Stimulated activated naive CD8-positive, alpha-beta T cell treated with anti-CD3 and anti-CD28 coated beads, Interleukin-15, amount 100 ng/mL, for 72 hours (primary cell): ENCODE measurements around the gene TSPEAR.
"Not testable (repeated sequence)": the region's sequence is repeated elsewhere in the genome, so short reads cannot be mapped to it uniquely, and the experiment has no call there.

ENCODE experiments used
- ATAC-seq: fragments of 150-1000 bp; cut with Tn5 transposase; 2 replicates; pipeline ENCODE4 v1.10.0; 2021; ENCODE audit warnings: mild to moderate bottlenecking, moderate library complexity
- DNase-seq, 2 donors: peaks; one replicate each; pipeline ENCODE4 v3.0.0; 2021 to 2022
- H3K27ac Mint-ChIP-seq, 2 donors: one replicate each; pipeline ENCODE4 v1.8.0; 2022; ENCODE audit warnings: mild to moderate bottlenecking in 2 of 2, mixed read lengths in 2 of 2, moderate library complexity in 2 of 2
- H3K27me3 Mint-ChIP-seq: one replicate; pipeline ENCODE4 v1.8.0; 2022; ENCODE audit warnings: mixed read lengths
- H3K4me1 Mint-ChIP-seq: one replicate; pipeline ENCODE4 v1.8.0; 2022; ENCODE audit warnings: mild to moderate bottlenecking, mixed read lengths
- H3K4me3 Mint-ChIP-seq, 2 donors: one replicate each; pipeline ENCODE4 v1.8.0; 2022; ENCODE audit warnings: mild to moderate bottlenecking in 2 of 2, mixed read lengths in 2 of 2, moderate library complexity in 1 of 2
- H3K9me3 Mint-ChIP-seq, 2 donors: one replicate each; pipeline ENCODE4 v1.8.0; 2022; ENCODE audit warnings: mixed read lengths in 2 of 2

TSPEAR gene

GRCh38 chr21:44691686-44692085 is 19.7 kb downstream of the TSPEAR start:
- no peak for ATAC-seq
- Mint-ChIP-seq H3K27ac (no peak overlapping the region), H3K4me1 (peaks cover 26% of the 10 kb centered on the region), H3K4me3 (no peak overlapping the region), H3K9me3 (peaks cover 20% of the 10 kb centered on the region in 2 donors), H3K27me3 (peaks cover 15% of the 10 kb centered on the region)
- DNase-seq: no peak

DNA sequence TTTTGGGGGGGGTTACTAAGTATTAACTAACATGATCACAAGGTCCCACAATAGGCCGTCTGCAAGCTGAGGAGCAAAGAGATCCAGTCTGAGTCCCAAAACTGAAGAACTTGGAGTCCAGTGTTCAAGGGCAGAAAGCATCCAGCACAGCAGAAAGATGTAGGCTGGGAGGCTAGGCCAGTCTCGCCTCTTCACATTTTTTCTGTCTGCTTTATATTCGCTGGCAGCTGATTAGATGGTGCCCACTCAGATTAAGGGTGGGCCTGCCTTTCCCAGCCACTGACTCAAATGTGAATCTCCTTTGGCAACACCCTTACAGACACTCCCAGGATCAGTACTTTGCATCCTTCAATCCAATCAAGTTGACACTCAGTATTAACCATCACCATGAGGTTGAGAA is 21.6 kb downstream of the TSPEAR start:
- DNase-seq, H3K27me3 Mint-ChIP-seq, ATAC-seq, H3K27ac Mint-ChIP-seq, H3K4me3 Mint-ChIP-seq: not testable (repeated sequence)
- peaks cover 20% of the 10 kb centered on the region in 2 donors for H3K9me3 Mint-ChIP-seq
- peaks cover 32% of the 10 kb centered on the region for H3K4me1 Mint-ChIP-seq

DNA sequence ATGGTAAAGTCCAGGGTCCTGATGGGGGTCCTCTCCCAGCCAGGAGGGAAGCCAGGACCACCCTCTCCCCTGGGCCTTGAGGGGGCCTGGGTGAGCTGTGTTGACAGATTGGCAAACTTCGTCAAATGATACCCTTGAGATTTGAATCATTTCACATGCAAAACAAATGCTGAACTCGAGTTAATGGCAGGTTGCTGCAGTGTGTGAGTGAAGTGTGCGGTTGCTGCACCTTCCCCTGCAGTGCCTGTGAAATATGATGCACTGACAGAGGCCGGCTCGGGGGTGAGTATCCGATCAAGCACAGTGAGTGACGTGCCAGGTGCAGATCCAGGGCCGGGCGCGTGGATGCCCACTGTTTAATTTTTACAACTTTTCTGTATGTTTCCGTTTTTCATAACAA is 23.7 kb downstream of the TSPEAR start:
- no peak for ATAC-seq
- Mint-ChIP-seq H3K9me3 (peaks cover 3 to 5% of the 10 kb centered on the region in 2 donors), H3K4me3 (no peak overlapping the region), H3K27ac (peak overlapping the region in 1 of 2 donors; percentile 37), H3K4me1 (peaks cover 31% of the 10 kb centered on the region), H3K27me3 (no peaks in the 10 kb centered on the region)
- DNase-seq: no peak

DNA sequence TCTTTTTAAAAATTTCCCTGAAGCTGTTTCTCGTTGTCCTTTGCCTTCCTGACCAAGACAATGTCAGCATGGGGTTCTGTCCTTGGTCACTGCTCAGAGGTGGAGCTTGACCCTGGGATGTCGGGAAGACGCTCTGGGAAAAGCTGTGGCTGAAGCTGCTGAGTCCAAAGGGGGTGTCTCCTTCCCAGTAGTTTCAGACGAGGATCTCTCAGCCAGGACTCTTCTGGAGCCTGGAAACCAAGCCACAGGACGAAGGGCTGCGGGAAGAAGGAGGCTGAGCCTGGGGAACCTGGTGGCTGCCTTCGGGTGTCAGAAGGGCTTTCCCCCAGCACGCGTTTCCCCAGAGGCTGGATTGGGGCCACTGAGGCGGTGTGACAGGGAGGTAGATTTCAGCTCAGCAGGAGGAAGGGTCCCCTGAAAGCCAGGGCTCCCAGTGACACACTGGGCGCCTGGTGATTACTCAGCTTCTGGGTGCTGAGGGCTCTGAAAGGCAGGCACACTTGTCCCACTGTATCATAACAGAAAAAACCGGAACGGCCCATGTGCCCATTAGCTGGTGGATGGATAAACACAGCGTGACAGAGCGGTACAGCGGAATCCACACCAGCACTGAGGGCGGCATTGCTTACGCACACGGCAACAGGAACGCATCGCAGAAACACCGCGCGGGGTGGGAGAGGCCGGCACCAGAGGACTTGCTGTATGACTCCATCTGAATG is 24.4 kb downstream of the TSPEAR start:
- DNase-seq (no peak), ATAC-seq (no peak)
- Mint-ChIP-seq H3K4me3 (no peak overlapping the region), H3K9me3 (no peaks in the 10 kb centered on the region), H3K27ac (peak overlapping the region; percentile 37 to 69), H3K4me1 (peaks cover 30% of the 10 kb centered on the region), H3K27me3 (no peaks in the 10 kb centered on the region)

GRCh38 chr21:44686000-44686781 is 25.2 kb downstream of the TSPEAR start:
- H3K27me3 Mint-ChIP-seq: no peaks in the 10 kb centered on the region
- no peaks in the 10 kb centered on the region for H3K9me3 Mint-ChIP-seq
- peak overlapping the region in 1 of 2 donors; percentile 67 for H3K27ac Mint-ChIP-seq
- H3K4me1 Mint-ChIP-seq: peaks cover 22% of the 10 kb centered on the region
- ATAC-seq (peak; percentile 57), DNase-seq (no peak)
- peak overlapping the region in 1 of 2 donors; percentile 49 for H3K4me3 Mint-ChIP-seq

GRCh38 chr21:44685050-44685449 is 26.3 kb downstream of the TSPEAR start:
- H3K4me1 Mint-ChIP-seq: peaks cover 17% of the 10 kb centered on the region
- H3K27me3 Mint-ChIP-seq, H3K27ac Mint-ChIP-seq, H3K4me3 Mint-ChIP-seq, DNase-seq, ATAC-seq, H3K9me3 Mint-ChIP-seq: not testable (repeated sequence)

DNA sequence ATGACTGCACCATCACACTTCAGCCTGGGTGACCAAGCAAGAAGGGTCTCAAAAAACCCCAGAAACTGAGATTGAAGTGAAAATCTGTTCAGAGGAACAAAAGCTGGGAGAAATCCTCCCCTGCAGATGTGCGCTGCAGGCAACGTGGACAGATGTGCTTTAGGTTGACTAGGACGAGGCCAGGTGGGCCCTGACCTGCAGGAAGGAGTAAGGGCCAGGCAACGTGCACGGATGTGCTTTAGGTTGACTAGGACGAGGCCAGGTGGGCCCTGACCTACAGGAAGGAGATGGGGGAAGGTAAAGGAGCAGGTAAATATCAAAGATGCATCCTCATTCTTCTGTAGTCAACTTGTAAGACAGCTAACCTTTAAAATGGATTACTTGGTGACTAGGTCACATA is 26.9 kb downstream of the TSPEAR start:
- H3K4me3 Mint-ChIP-seq: no peak overlapping the region
- DNase-seq (no peak), ATAC-seq (no peak)
- H3K27me3 Mint-ChIP-seq: no peaks in the 10 kb centered on the region
- no peaks in the 10 kb centered on the region for H3K9me3 Mint-ChIP-seq
- peaks cover 17% of the 10 kb centered on the region for H3K4me1 Mint-ChIP-seq
- H3K27ac Mint-ChIP-seq: no peak overlapping the region

- Mint-ChIP-seq H3K9me3 (no peaks in the 10 kb centered on the region), H3K27me3 (no peaks in the 10 kb centered on the region), H3K4me1 (peaks cover 17% of the 10 kb centered on the region), H3K4me3 (no peak overlapping the region), H3K27ac (no peak overlapping the region)
- ATAC-seq (no peak), DNase-seq (no peak)
These were observed 27.3 kb downstream of the TSPEAR start for GRCh38 chr21:44684077-44684476.

DNA sequence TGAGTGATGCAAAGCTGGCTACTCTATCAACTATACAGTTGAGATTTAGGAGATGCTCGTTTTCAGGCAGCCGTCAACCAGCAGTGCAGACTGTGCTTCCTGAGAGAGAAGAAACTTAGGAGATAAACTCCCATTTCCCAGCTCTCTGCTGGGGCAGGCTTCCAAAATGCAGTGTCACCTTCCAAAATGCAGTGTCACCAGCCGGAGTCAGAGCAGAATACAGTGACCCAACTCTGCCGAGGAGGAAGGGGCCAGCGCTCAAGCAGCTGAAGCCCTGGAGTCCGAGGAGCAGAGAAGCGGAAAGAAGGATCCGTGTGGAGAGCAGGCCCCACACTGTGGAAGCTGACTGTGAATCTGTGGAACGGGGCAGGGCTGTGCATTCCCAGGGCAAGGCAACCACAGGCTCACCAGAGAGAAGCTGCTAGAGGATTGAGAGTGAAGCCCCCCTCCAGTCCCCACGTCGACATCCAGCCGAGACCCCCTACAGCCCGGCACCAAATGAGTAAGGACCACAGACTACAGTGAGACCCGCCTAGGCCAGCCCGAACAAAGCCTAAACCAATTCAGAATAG is 28.7 kb downstream of the TSPEAR start:
- Mint-ChIP-seq H3K4me3 (no peak overlapping the region), H3K9me3 (no peaks in the 10 kb centered on the region), H3K4me1 (peaks cover 17% of the 10 kb centered on the region), H3K27ac (no peak overlapping the region), H3K27me3 (no peaks in the 10 kb centered on the region)
- DNase-seq (no peak), ATAC-seq (no peak)

DNA sequence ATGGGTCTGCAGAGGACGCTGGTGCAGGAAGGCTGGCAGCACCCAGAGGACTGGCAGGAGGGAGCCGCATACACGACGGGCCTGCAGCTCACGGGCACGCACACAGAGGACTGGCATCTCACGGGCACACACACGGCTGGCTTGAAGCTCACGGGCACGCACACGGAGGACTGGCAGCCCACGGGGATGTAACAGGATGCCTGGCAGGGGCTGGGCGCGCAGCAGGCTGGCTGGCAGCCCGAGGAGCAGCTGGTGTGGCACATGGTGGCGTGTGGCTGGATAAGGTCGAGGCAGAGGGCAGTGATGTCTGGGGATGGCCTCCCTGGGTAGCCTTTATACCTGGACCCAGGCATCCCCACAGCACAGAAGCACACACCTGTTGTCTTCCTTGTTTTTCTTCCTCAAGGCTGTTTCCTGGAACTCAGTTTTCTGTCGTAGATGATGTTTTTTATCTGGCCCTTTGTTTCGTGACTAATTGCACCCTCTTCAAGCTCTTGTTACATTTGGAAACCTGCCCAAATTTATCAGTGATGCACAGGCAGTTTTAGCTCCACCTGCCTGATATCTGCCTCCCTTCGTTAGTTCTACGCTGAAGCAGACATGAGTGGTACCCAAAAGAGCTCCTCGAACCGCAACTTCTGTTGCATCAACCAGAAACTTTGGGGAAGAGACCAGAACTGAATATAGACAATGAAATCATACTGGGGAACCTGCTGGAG is 29.4 kb downstream of the TSPEAR start, which contains the start of gene KRTAP12-1:
Gene KRTAP12-1, minus strand, starts transcription at position 303 of the 719 bp plus-strand sequence. Its CDS starts 40 bp downstream, at position 263.
- ATAC-seq (no peak), DNase-seq (no peak)
- H3K9me3 Mint-ChIP-seq: no peaks in the 10 kb centered on the region
- peaks cover 17% of the 10 kb centered on the region for H3K4me1 Mint-ChIP-seq
- H3K4me3 Mint-ChIP-seq: no peak within 1 kb of the TSS
- H3K27ac Mint-ChIP-seq: peak within 1 kb of the TSS in 1 of 2 donors; percentile 10
- H3K27me3 Mint-ChIP-seq: no peaks in the 10 kb centered on the region

GRCh38 chr21:44681152-44681551 is 30.2 kb downstream of the TSPEAR start:
- Mint-ChIP-seq H3K27ac (peak overlapping the region in 1 of 2 donors; percentile 10), H3K9me3 (peaks cover 0 to under 1% of the 10 kb centered on the region in 2 donors), H3K4me1 (peaks cover 8% of the 10 kb centered on the region), H3K27me3 (no peaks in the 10 kb centered on the region), H3K4me3 (no peak overlapping the region)
- no peak for ATAC-seq
- DNase-seq: no peak

DNA sequence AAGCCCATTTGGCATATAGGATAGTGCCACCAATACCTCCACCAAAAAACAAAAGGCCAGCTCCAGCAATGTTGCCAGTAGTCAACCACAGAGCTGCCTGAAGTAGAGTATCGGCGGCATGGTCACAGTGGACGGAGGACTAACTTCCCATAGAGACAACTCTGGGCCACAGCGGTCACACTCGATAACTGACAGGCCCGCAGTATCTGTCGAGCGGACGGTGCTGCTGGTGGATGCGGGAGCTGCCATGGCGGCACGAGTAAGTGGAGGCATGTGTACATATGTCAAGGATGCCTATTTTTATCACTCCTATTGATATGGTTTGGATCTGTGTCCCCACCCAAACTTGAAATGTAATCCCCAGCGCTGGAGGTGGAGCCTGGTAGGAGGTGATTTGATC is 33.5 kb downstream of the TSPEAR start:
- Mint-ChIP-seq H3K4me3 (no peak overlapping the region), H3K9me3 (peaks cover 16 to 18% of the 10 kb centered on the region in 2 donors), H3K4me1 (no peaks in the 10 kb centered on the region), H3K27ac (no peak overlapping the region), H3K27me3 (no peaks in the 10 kb centered on the region)
- ATAC-seq: no peak
- DNase-seq: no peak

- Mint-ChIP-seq H3K27ac (peak overlapping the region in 1 of 2 donors; percentile 41), H3K4me3 (no peak overlapping the region), H3K9me3 (peaks cover 29 to 55% of the 10 kb centered on the region in 2 donors), H3K27me3 (no peaks in the 10 kb centered on the region), H3K4me1 (peaks cover 8% of the 10 kb centered on the region)
- DNase-seq (no peak), ATAC-seq (no peak)
These were observed 39.5 kb downstream of the TSPEAR start for GRCh38 chr21:44671911-44672310.

- no peak for ATAC-seq
- Mint-ChIP-seq H3K4me1 (peaks cover 8% of the 10 kb centered on the region), H3K4me3 (no peak overlapping the region), H3K27me3 (no peaks in the 10 kb centered on the region), H3K27ac (no peak overlapping the region), H3K9me3 (peaks cover 26 to 55% of the 10 kb centered on the region in 2 donors)
- DNase-seq: no peak
These were observed 40.5 kb downstream of the TSPEAR start for GRCh38 chr21:44670642-44671432.

GRCh38 chr21:44667612-44668011 is 43.8 kb downstream of the TSPEAR start:
- H3K4me3 Mint-ChIP-seq: no peak overlapping the region
- ATAC-seq: no peak
- no peaks in the 10 kb centered on the region for H3K27me3 Mint-ChIP-seq
- H3K4me1 Mint-ChIP-seq: peaks cover 8% of the 10 kb centered on the region
- H3K27ac Mint-ChIP-seq: no peak overlapping the region
- H3K9me3 Mint-ChIP-seq: peaks cover 15 to 37% of the 10 kb centered on the region in 2 donors
- no peak for DNase-seq
